Colonic mucosa (tissue), 4 donors: Measurements from ENCODE around the gene LGI2. TPM values are rescaled to one million over a fixed set of nuclear protein-coding genes. Genes with fewer than 3 reads are reported as not detected.

ENCODE experiments used
- DNase-seq: peaks from one replicate; pipeline ENCODE4 v3.0.0-alpha.2; 2020
- H3K27ac ChIP-seq: fragments of 200-600 bp; one replicate; pipeline ENCODE4 v1.8.0; 2021
- H3K27me3 ChIP-seq: fragments of 200-600 bp; one replicate; pipeline ENCODE4 v1.8.0; 2021
- H3K36me3 ChIP-seq: fragments of 200-600 bp; one replicate; pipeline ENCODE4 v1.8.0; 2021
- H3K4me1 ChIP-seq: fragments of 200-600 bp; one replicate; pipeline ENCODE4 v1.8.0; 2021; ENCODE audit warnings: mild to moderate bottlenecking
- H3K4me3 ChIP-seq: fragments of 200-600 bp; one replicate; pipeline ENCODE4 v1.8.0; 2021
- H3K9ac ChIP-seq, 2 donors: one replicate each; pipeline ENCODE4 v1.7.0; 2013; ENCODE audit warnings: control low read depth in 2 of 2, low read depth in 2 of 2, low read length in 2 of 2
- H3K9me3 ChIP-seq: fragments of 200-600 bp; one replicate; pipeline ENCODE4 v1.8.0; 2021
- intact Hi-C: fragments of 100-400 bp; cut with DNase I; formaldehyde crosslinking; loops from one replicate; pipeline ENCODE4 v1.14.1; 2022
- total RNA-seq, 2 donors: library from RNA; stranded (reverse); fragmentation: NEBNext Ultra II Directional in 1 of 2; extraction: Animal tissue kit (Norgen Biotek cat#: 25700) in 1 of 2; gene quantifications; one replicate each; pipeline ENCODE4 v1.2.1, GENCODE V29; 2021
- TF ChIP-seq, protein P1 (sequence below): fragments of 200-600 bp; IDR thresholded peaks from one replicate; pipeline ENCODE4 v1.8.0; 2022; ENCODE audit warnings: antibody characterized with exemption, mild to moderate bottlenecking
- donor health status: healthy.
- donor health status: DM: no; HTN: no; CAD: no.
- donor health status: DM: no; HTN: no; CAD: no.

Gene LGI2
- total RNA-seq, 2 donors from 2014 or later, result 0.32 to 0.82 TPM

DNA sequence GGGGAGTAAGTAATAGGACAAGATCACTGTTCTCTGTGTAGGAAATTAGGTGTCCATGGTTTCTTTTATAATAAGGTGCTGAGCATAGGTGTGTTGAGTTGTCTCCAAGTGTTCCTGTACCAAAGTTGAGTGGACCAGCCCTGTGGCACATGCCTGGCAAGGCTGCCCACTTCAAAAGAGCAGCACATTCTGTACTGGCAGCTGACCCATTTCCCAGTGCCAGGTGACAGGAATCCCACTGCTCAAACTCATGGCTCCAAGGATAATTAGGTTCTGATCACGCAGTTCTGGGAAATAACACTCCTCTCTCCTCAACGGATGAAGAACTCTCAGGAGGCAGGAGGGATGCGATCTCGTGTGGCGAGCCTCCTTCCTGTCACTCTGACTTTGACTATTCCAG lies 12.8 kb upstream of the LGI2 start:
- H3K9me3 ChIP-seq, result no peaks in the 10 kb centered on the region
- no peak overlapping the region for H3K27ac ChIP-seq
- no peak for DNase-seq
- no peaks in the 10 kb centered on the region for H3K4me1 ChIP-seq
- no peaks in the 10 kb centered on the region for H3K27me3 ChIP-seq
- H3K36me3 ChIP-seq, result no peaks in the 10 kb centered on the region
- intact Hi-C loops, result no loop called here
- TF ChIP-seq, protein P1, sequence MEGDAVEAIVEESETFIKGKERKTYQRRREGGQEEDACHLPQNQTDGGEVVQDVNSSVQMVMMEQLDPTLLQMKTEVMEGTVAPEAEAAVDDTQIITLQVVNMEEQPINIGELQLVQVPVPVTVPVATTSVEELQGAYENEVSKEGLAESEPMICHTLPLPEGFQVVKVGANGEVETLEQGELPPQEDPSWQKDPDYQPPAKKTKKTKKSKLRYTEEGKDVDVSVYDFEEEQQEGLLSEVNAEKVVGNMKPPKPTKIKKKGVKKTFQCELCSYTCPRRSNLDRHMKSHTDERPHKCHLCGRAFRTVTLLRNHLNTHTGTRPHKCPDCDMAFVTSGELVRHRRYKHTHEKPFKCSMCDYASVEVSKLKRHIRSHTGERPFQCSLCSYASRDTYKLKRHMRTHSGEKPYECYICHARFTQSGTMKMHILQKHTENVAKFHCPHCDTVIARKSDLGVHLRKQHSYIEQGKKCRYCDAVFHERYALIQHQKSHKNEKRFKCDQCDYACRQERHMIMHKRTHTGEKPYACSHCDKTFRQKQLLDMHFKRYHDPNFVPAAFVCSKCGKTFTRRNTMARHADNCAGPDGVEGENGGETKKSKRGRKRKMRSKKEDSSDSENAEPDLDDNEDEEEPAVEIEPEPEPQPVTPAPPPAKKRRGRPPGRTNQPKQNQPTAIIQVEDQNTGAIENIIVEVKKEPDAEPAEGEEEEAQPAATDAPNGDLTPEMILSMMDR, result no peak
- no peak overlapping the region for H3K9ac ChIP-seq
- no peak overlapping the region for H3K4me3 ChIP-seq

DNA sequence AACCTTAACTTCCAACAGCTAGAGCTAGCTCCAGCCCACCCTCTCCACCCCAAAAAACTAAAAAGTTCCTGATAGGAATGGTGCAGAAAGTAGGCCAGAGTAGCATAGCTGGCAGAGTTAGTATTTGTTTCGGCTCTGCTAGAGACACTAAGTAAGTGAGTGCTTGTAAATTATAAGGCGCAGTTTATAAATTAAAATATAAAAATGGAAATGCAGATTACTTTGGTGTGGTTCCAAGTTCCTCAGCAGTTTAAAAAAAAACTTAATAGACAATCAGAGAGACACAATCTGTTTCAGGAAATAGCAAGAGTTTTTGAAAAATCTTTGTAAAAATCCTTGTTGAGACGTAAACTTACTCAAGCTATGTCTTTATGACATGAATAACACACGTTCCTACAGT lies 2.8 kb upstream of the LGI2 start:
- DNase-seq, result no peak

DNA sequence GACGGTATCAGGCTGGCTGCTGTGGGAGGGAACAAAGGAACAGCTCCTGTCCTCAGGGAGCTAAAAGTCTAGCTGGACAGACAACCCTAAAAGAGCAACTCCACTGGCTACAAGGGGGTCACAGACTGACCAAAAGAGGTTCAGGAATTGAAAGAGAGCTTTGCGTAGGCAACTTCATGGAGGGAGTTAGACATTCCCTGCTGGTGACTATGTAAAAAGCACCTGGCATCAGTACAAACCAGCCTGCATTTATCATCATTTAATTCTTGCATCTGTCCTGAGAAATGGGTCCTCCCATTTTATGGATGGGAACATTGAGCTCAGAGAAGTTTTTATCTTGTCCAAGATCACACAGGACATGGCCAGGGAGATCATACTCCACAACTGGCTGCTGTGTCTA lies 1.4 kb upstream of the LGI2 start:
- intact Hi-C loops, result no loop called here

More for the DNA sequence above, 2.8 kb upstream of the LGI2 start:
- TF ChIP-seq, protein P1, result no peak
- Histone ChIP-seq H3K9me3 (no peaks in the 10 kb centered on the region), H3K27me3 (peaks cover 26% of the 10 kb centered on the region), H3K9ac (no peak overlapping the region), H3K4me1 (no peaks in the 10 kb centered on the region), H3K36me3 (no peaks in the 10 kb centered on the region), H3K4me3 (no peak overlapping the region), H3K27ac (no peak overlapping the region)
- intact Hi-C loops, result no loop called here

DNA sequence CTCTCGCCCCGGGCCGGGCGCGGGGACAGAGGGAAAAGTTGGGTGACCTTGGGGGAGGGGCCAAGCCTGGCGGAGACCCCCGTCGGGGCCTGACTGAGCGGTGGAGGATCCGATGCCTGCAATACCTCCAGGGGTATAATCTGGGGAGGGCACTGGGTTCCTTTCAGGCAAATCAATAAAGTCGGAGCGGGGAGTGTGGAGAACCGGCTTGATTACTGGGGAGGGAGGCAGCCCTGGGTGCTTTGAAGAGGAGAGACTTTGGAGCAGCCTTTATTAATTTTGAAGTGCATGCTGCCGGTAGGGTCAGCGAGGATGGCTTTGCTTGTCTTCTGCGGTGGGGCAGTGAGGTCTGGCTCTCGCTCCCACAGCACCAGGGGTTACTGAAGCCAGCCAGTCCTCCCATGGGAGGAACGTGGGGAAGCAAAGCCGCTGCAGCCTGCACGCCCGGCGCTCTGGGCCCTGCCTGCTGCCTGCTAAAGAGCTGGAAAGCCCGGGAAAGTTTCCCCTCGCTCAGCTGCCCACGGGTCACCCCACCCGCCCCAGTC lies 403 bp upstream of the LGI2 start:
- H3K27me3 ChIP-seq, result peaks cover 26% of the 10 kb centered on the region
- no peak for DNase-seq

More for the DNA sequence above, 1.4 kb upstream of the LGI2 start:
- H3K9ac ChIP-seq, result no peak overlapping the region
- no peaks in the 10 kb centered on the region for H3K4me1 ChIP-seq
- no peaks in the 10 kb centered on the region for H3K36me3 ChIP-seq
- peaks cover 26% of the 10 kb centered on the region for H3K27me3 ChIP-seq
- no peak overlapping the region for H3K27ac ChIP-seq
- H3K4me3 ChIP-seq, result no peak overlapping the region
- TF ChIP-seq, protein P1, result no peak
- DNase-seq, result no peak
- no peaks in the 10 kb centered on the region for H3K9me3 ChIP-seq

DNA sequence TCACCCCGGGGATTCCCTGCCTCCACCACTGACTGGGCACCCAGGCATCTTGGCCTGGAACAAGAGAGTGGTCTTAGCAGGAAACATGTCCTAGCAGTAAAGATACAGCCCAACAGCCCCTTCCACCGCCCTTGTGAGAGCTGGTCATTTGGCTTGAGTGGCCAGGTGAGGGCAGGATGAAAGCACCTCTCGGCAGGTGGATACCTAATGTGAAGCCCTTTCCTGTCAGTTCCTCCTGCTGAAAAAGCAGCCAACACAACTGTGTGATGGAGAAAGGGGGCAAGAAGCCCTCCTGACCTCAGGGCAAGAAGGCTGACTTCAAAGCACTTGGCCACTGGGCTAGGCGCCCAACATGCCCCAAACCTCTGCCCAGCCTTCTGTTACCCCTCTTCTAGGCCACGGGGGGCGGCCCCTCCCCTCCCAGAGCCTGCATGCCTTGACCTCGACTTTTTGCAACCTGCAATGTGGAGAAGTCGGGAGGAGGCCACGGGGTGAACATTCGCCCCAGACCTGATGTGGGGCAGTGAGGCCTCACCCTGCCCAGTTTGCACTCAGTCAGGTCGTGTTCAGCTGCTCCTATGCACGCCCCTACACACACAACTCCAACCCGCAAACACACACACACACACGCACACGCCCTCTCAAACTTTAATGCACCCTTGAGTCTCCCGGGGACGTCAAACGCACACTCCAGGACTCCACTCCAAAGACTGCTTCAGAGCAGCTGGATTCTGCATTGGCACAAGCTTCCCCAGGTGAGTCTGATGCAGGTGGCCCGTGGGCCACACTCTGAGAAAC lies 1.1 kb downstream of the LGI2 start:
- H3K4me1 ChIP-seq, result no peaks in the 10 kb centered on the region
- H3K27ac ChIP-seq, result no peak overlapping the region
- no peaks in the 10 kb centered on the region for H3K9me3 ChIP-seq
- TF ChIP-seq, protein P1, result no peak
- H3K9ac ChIP-seq, result no peak overlapping the region
- H3K36me3 ChIP-seq, result no peaks in the 10 kb centered on the region
- H3K27me3 ChIP-seq, result peaks cover 26% of the 10 kb centered on the region
- intact Hi-C loops, result no loop called here
- no peak overlapping the region for H3K4me3 ChIP-seq
- DNase-seq, result no peak

More for the DNA sequence above, 403 bp upstream of the LGI2 start:
- H3K9ac ChIP-seq, result no peak overlapping the region
- intact Hi-C loops, result no loop called here
- no peak overlapping the region for H3K27ac ChIP-seq
- H3K4me3 ChIP-seq, result peak overlapping the region; percentile 38
- no peaks in the 10 kb centered on the region for H3K4me1 ChIP-seq
- TF ChIP-seq, protein P1, result no peak
- no peaks in the 10 kb centered on the region for H3K36me3 ChIP-seq
- H3K9me3 ChIP-seq, result no peaks in the 10 kb centered on the region
